Measurements from ENCODE around the gene A4GALT. TPM values are rescaled to one million over a fixed set of nuclear protein-coding genes. Genes with fewer than 3 reads are reported as not detected.

Gene A4GALT
- total RNA-seq, 1 experiment from 2014 or later, result 3.4 TPM

DNA sequence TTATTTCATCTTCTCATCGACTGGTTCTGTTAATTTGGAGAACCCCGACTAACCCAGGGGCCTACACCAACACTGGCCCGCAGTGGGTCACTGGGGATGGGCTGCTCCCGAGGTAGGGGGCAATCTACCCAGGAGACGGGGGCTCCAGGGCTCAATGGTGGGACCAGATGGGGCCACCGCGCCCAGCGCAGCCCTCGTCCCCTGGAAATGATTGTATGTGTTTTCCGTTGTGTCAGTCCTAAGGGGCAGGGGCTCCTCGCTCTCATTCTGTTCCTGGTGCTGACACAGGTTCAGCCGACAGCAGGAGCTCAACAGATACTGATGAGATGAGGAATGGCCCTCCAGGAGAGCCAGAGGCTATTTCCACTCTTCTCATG lies 20.7 kb downstream of the A4GALT start:
- Histone ChIP-seq H3K27ac (ENCODE audit: insufficient read length, low read depth, low read length) (no peak overlapping the region), H3T11ph (ENCODE audit: low read length) (no peak overlapping the region)

More for the DNA sequence above, 20.7 kb downstream of the A4GALT start:
- H3K4me1 Mint-ChIP-seq, result peaks cover 20 to 31% of the 10 kb centered on the region in 2 experiments
- Histone ChIP-seq H3K56ac (ENCODE audit: insufficient read length, low read depth, low read length) (no peak overlapping the region), H3K79me1 (ENCODE audit: insufficient read depth, low read depth, low read length, poor library complexity, severe bottlenecking) (no peaks in the 10 kb centered on the region), H2BK12ac (ENCODE audit: insufficient read length, low read depth, low read length) (no peak overlapping the region), H2BK15ac (ENCODE audit: low read depth, low read length) (no peak overlapping the region), H2BK20ac (ENCODE audit: low read depth, low read length, poor library complexity, severe bottlenecking) (no peak overlapping the region), H4K91ac (ENCODE audit: insufficient read length, low read depth, low read length) (no peak overlapping the region), H3K4ac (ENCODE audit: low read depth, low read length) (no peak overlapping the region), H4K5ac (ENCODE audit: insufficient read length, low read depth, low read length) (no peak overlapping the region), H2AK5ac (ENCODE audit: insufficient read length, low read length) (no peak overlapping the region), H2BK120ac (ENCODE audit: low read depth, low read length, poor library complexity, severe bottlenecking) (no peak overlapping the region), H2AFZ (ENCODE audit: low read length) (no peak overlapping the region), H3K9me3 (ENCODE audit: control insufficient read depth, low read depth, low read length) (no peaks in the 10 kb centered on the region), H3K18ac (ENCODE audit: insufficient read length, low read depth, low read length) (no peak overlapping the region), H3K4me1 (ENCODE audit: insufficient read depth, low read length) (peaks cover 2% of the 10 kb centered on the region; the same call in 1 of the 2 replicates), H4K20me1 (ENCODE audit: control insufficient read depth, insufficient read depth, insufficient read length) (no peaks in the 10 kb centered on the region), H3K9ac (ENCODE audit: extremely low read depth, insufficient read length, low read length) (no peak overlapping the region), H3K4me2 (ENCODE audit: insufficient read depth, insufficient read length, low read length) (no peak overlapping the region), H3K14ac (ENCODE audit: insufficient read depth, low read length) (no peak overlapping the region), H4K8ac (replicated peaks; ENCODE audit: insufficient read length, low read depth, low read length) (no peak overlapping the region), H3K79me2 (ENCODE audit: insufficient read depth, low read length) (no peaks in the 10 kb centered on the region), H3K23ac (ENCODE audit: insufficient read length, low read depth, low read length) (no peak overlapping the region), H3K27me3 (ENCODE audit: insufficient read depth, low read length) (no peaks in the 10 kb centered on the region; the same call in 1 of the 2 replicates), H3K23me2 (ENCODE audit: insufficient read length, low read depth, low read length, poor library complexity, severe bottlenecking) (no peaks in the 10 kb centered on the region), H2BK5ac (ENCODE audit: insufficient read length, low read length) (no peak overlapping the region)
- DNase-seq, result no peak
- WGBS (ENCODE audit: extremely low coverage, insufficient read length, low lambda C conversion rate), result no CpG with 5 or more reads among the region's 12 CpGs
- peak overlapping the region in 1 of 3 experiments; percentile 80; a peak in 1 of 7 replicates for H3K27ac Mint-ChIP-seq
- TF ChIP-seq, protein P1, sequence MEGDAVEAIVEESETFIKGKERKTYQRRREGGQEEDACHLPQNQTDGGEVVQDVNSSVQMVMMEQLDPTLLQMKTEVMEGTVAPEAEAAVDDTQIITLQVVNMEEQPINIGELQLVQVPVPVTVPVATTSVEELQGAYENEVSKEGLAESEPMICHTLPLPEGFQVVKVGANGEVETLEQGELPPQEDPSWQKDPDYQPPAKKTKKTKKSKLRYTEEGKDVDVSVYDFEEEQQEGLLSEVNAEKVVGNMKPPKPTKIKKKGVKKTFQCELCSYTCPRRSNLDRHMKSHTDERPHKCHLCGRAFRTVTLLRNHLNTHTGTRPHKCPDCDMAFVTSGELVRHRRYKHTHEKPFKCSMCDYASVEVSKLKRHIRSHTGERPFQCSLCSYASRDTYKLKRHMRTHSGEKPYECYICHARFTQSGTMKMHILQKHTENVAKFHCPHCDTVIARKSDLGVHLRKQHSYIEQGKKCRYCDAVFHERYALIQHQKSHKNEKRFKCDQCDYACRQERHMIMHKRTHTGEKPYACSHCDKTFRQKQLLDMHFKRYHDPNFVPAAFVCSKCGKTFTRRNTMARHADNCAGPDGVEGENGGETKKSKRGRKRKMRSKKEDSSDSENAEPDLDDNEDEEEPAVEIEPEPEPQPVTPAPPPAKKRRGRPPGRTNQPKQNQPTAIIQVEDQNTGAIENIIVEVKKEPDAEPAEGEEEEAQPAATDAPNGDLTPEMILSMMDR (conservative IDR thresholded peaks at IDR 0.05), result no peak
- H3K4me3 Mint-ChIP-seq, result no peak overlapping the region
- H3K9me3 Mint-ChIP-seq, result no peaks in the 10 kb centered on the region
- H3K27me3 Mint-ChIP-seq (ENCODE audit: low read depth), result no peaks in the 10 kb centered on the region
- no peaks in the 10 kb centered on the region for H3K36me3 Mint-ChIP-seq (ENCODE audit: insufficient read depth in 1 of 3, low read depth in 3 of 3)
